ENCODE data around the gene FAM200B. TPM values are rescaled to one million over a fixed set of nuclear protein-coding genes. Genes with fewer than 3 reads are reported as not detected.

FAM200B gene
- total and polyA plus RNA-seq, 8 donors: 18.7 to 86.1 (median 37.8) TPM

- 91 to 97% (median 95%) methylated on average over 4 of the region's 4 CpGs for WGBS, 5 donors
- Histone ChIP-seq H3K36me3 (no peaks in the 10 kb centered on the region), H3K4me3 (no peak overlapping the region), H3K4me1 (peaks cover 0 to 21% (median 0%) of the 10 kb centered on the region in 4 donors), H3K9me3 (no peaks in the 10 kb centered on the region), H3K27me3 (no peaks in the 10 kb centered on the region), H3K27ac (no peak overlapping the region)
- intact Hi-C loops (cut with DNase I; ENCODE audit: low total_unique reads): no loop called here
- DNase-seq: no peak
- no peak for TF ChIP-seq POLR2A (IDR thresholded peaks at IDR 0.05)
- TF ChIP-seq CTCF (IDR thresholded peaks at IDR 0.05): no peak
- no peak for TF ChIP-seq EP300 (IDR thresholded peaks at IDR 0.05)
- no peak for TF ChIP-seq POLR2AphosphoS5 (IDR thresholded peaks at IDR 0.05)
Observed at GRCh38 chr4:15674926-15675325, 6.7 kb upstream of the FAM200B start.

DNA sequence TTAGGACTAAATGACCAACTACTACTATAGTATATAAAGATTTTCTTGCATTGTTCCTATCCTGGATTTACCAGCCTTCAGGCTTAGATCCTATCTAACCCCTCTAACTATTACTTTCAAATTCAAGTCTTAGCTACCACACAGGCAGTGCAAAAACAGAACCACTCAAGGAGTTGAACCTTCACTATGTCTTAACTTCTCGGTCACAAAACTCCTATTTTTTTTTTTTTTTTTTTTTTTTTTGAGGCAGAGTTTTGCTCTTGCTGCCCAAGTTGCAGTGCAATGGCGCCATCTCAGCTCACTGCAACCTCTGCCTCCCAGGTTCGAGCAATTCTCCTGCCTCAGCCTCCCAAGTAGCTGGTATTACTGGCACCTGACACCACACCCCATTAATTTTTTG is 6.3 kb upstream of the FAM200B start:
- no peaks in the 10 kb centered on the region for H3K36me3 ChIP-seq
- no peak overlapping the region for H3K4me3 ChIP-seq
- intact Hi-C loops (cut with DNase I; ENCODE audit: low total_unique reads): no loop called here
- no peak for DNase-seq
- peaks cover 0 to 25% (median 0%) of the 10 kb centered on the region in 4 donors for H3K4me1 ChIP-seq
- WGBS, 5 donors: 85 to 94% (median 91%) methylated on average over 3 of the region's 3 CpGs
- H3K27me3 ChIP-seq: no peaks in the 10 kb centered on the region
- H3K27ac ChIP-seq: no peak overlapping the region
- TF ChIP-seq POLR2AphosphoS5 (IDR thresholded peaks at IDR 0.05) (no peak), CTCF (IDR thresholded peaks at IDR 0.05) (no peak), EP300 (IDR thresholded peaks at IDR 0.05) (no peak), POLR2A (IDR thresholded peaks at IDR 0.05) (no peak)
- no peaks in the 10 kb centered on the region for H3K9me3 ChIP-seq

GRCh38 chr4:15676039-15676438 is 5.6 kb upstream of the FAM200B start:
- Histone ChIP-seq H3K27ac (no peak overlapping the region), H3K36me3 (no peaks in the 10 kb centered on the region), H3K27me3 (no peaks in the 10 kb centered on the region), H3K4me1 (peaks cover 0 to 32% (median 2%) of the 10 kb centered on the region in 4 donors), H3K9me3 (no peaks in the 10 kb centered on the region), H3K4me3 (no peak overlapping the region)
- DNase-seq: no peak
- no peak for TF ChIP-seq POLR2AphosphoS5 (IDR thresholded peaks at IDR 0.05)
- 73 to 100% (median 95%) methylated on average over 1 of the region's 1 CpG for WGBS, 5 donors
- intact Hi-C loops (cut with DNase I; ENCODE audit: low total_unique reads): no loop called here

- H3K36me3 ChIP-seq: no peaks in the 10 kb centered on the region
- TF ChIP-seq POLR2AphosphoS5 (IDR thresholded peaks at IDR 0.05) (no peak), EP300 (IDR thresholded peaks at IDR 0.05) (no peak), CTCF (IDR thresholded peaks at IDR 0.05) (no peak), POLR2A (IDR thresholded peaks at IDR 0.05) (no peak)
- WGBS, 5 donors: 72 to 83% (median 74%) methylated on average over 6 of the region's 6 CpGs
- H3K27me3 ChIP-seq: no peaks in the 10 kb centered on the region
- DNase-seq: no peak
- H3K27ac ChIP-seq: no peak overlapping the region
- intact Hi-C loops (cut with DNase I; ENCODE audit: low total_unique reads): no loop called here
- H3K9me3 ChIP-seq: no peaks in the 10 kb centered on the region
- H3K4me1 ChIP-seq: peaks cover 0 to 35% (median 7%) of the 10 kb centered on the region in 4 donors
- H3K4me3 ChIP-seq: no peak overlapping the region
Observed at GRCh38 chr4:15676899-15677298, 4.7 kb upstream of the FAM200B start.

- intact Hi-C loops (cut with DNase I; ENCODE audit: low total_unique reads): no loop called here
- no peaks in the 10 kb centered on the region for H3K36me3 ChIP-seq
- 37 to 66% (median 51%) methylated on average over 2 of the region's 2 CpGs for WGBS, 5 donors
- H3K27me3 ChIP-seq: no peaks in the 10 kb centered on the region
- H3K27ac ChIP-seq: peak overlapping the region in 3 of 5 donors; percentile 1 to 72 (median 24)
- H3K9me3 ChIP-seq: no peaks in the 10 kb centered on the region
- peak; percentile 36 to 92 for DNase-seq
- peak in 1 of 3 donors; percentile 21 for TF ChIP-seq POLR2AphosphoS5 (IDR thresholded peaks at IDR 0.05)
- TF ChIP-seq EP300 (IDR thresholded peaks at IDR 0.05): no peak
- H3K4me1 ChIP-seq: peaks cover 0 to 38% (median 12%) of the 10 kb centered on the region in 4 donors
- H3K4me3 ChIP-seq: no peak overlapping the region
Observed at GRCh38 chr4:15677507-15677988, 4.1 kb upstream of the FAM200B start.
